ENCODE data around the gene HECTD4. TPM values are rescaled to one million over a fixed set of nuclear protein-coding genes. Genes with fewer than 3 reads are reported as not detected.
A peak's percentile ranks its signal among the peaks of the same experiment; 100 is the strongest.

The HECTD4 gene
- total RNA-seq, 1 donor from 2014 or later = 12.9 TPM

GRCh38 chr12:112357214-112357613 is 25.0 kb downstream of the HECTD4 start:
- no peak overlapping the region for H3K4me3 ChIP-seq (ENCODE audit: low read depth, low read length)
- no peaks in the 10 kb centered on the region for H3K36me3 ChIP-seq (ENCODE audit: control insufficient read depth, insufficient read depth, low read length)
- H3K27me3 ChIP-seq (ENCODE audit: control insufficient read depth, insufficient read depth, low read length) = no peaks in the 10 kb centered on the region
- FAIRE-seq (no peak), DNase-seq (ENCODE audit: low read depth) (no peak)
- no peak for TF ChIP-seq CTCF (IDR thresholded peaks at IDR 0.05; ENCODE audit: insufficient read depth, low read length, severe bottlenecking)

- FAIRE-seq = no peak
- H3K36me3 ChIP-seq (ENCODE audit: control insufficient read depth, insufficient read depth, low read length) = no peaks in the 10 kb centered on the region
- no peaks in the 10 kb centered on the region for H3K27me3 ChIP-seq (ENCODE audit: control insufficient read depth, insufficient read depth, low read length)
- no peak for TF ChIP-seq CTCF (IDR thresholded peaks at IDR 0.05; ENCODE audit: insufficient read depth, low read length, severe bottlenecking)
- no peak overlapping the region for H3K4me3 ChIP-seq (ENCODE audit: low read depth, low read length)
- no peak for DNase-seq (ENCODE audit: low read depth)
Observed at GRCh38 chr12:112354399-112354798, 27.8 kb downstream of the HECTD4 start.

- no peaks in the 10 kb centered on the region for H3K27me3 ChIP-seq (ENCODE audit: control insufficient read depth, insufficient read depth, low read length)
Observed at GRCh38 chr12:112353393-112353792, 28.8 kb downstream of the HECTD4 start.

DNA sequence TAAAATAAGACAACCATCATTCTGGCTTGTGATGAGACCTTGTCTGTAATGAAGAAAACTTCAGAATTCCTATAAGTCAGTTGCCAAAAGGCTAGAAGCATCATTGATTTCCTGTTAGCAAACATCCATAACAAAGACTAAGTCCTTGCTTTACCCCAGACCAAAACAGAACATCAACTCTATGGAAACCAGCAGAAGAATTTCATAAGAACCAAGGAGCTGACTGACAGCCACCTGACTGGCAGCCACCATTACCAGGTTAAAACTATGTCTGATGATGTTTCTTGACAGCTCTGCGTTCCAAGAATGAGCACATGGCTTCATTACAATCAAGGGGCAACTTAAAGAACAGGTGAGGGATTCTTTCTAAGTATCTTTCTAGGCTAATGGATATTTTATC is 29.3 kb downstream of the HECTD4 start:
- peak; percentile 19 for DNase-seq (ENCODE audit: low read depth)
- FAIRE-seq = no peak
- no peak for TF ChIP-seq CTCF (IDR thresholded peaks at IDR 0.05; ENCODE audit: insufficient read depth, low read length, severe bottlenecking)
- Histone ChIP-seq H3K36me3 (ENCODE audit: control insufficient read depth, insufficient read depth, low read length) (no peaks in the 10 kb centered on the region), H3K27me3 (ENCODE audit: control insufficient read depth, insufficient read depth, low read length) (no peaks in the 10 kb centered on the region), H3K4me3 (ENCODE audit: low read depth, low read length) (no peak overlapping the region)

More at GRCh38 chr12:112353393-112353792, 28.8 kb downstream of the HECTD4 start:
- TF ChIP-seq CTCF (IDR thresholded peaks at IDR 0.05; ENCODE audit: insufficient read depth, low read length, severe bottlenecking) = no peak
- no peaks in the 10 kb centered on the region for H3K36me3 ChIP-seq (ENCODE audit: control insufficient read depth, insufficient read depth, low read length)
- FAIRE-seq (no peak), DNase-seq (ENCODE audit: low read depth) (peak; percentile 46)
- H3K4me3 ChIP-seq (ENCODE audit: low read depth, low read length) = no peak overlapping the region

- no peak for FAIRE-seq
- Histone ChIP-seq H3K4me3 (ENCODE audit: low read depth, low read length) (no peak overlapping the region), H3K27me3 (ENCODE audit: control insufficient read depth, insufficient read depth, low read length) (no peaks in the 10 kb centered on the region), H3K36me3 (ENCODE audit: control insufficient read depth, insufficient read depth, low read length) (no peaks in the 10 kb centered on the region)
- TF ChIP-seq CTCF (IDR thresholded peaks at IDR 0.05; ENCODE audit: insufficient read depth, low read length, severe bottlenecking) = no peak
- no peak for DNase-seq (ENCODE audit: low read depth)
Observed at GRCh38 chr12:112350593-112351592, 31.3 kb downstream of the HECTD4 start.
